B cell (primary cell): Measurements from ENCODE around the gene PFDN1. TPM values are rescaled to one million over a fixed set of nuclear protein-coding genes. Genes with fewer than 3 reads are reported as not detected.

ENCODE experiments used
- ATAC-seq: fragments of 200-7000 bp; cut with Tn5 transposase; one replicate; pipeline ENCODE4 v1.10.0; 2021; ENCODE audit warnings: low read depth, mild to moderate bottlenecking, moderate number of reproducible peaks, moderate library complexity
- CTCF ChIA-PET: fragments of 350-600 bp; sonication (Branson Sonifier 250); formaldehyde crosslinking; loops from one replicate; lab custom pipeline; 2021; ENCODE audit warnings: antibody characterized with exemption, inconsistent platforms; lab: Charles Lee
- POLR2A ChIA-PET: fragments of 350-600 bp; sonication (Branson Sonifier 250); formaldehyde crosslinking; loops from one replicate; lab custom pipeline; 2021; ENCODE audit warnings: antibody characterized with exemption; lab: Charles Lee
- DNase-seq: peaks from one replicate; pipeline ENCODE4 v3.0.0; 2013
- H2AFZ ChIP-seq: 2 replicates; pipeline ENCODE4 v1.6.1; 2012; ENCODE audit warnings: mild to moderate bottlenecking, low read depth, low read length; ENCODE audit not compliant: insufficient read depth, poor library complexity, severe bottlenecking
- H3K27ac ChIP-seq, 2 donors: 1 replicate in 1 of 2; 2 replicates in 1 of 2; pipeline ENCODE4 v1.5.1; 2012 to 2013; ENCODE audit warnings: low read length in 2 of 2, mild to moderate bottlenecking in 2 of 2, moderate library complexity in 1 of 2
- H3K27me3 ChIP-seq, 4 experiments: fragments of 200-600 bp in 1 of 4; sonication (generic) in 1 of 4; replicated peaks in 1 of 4; 1 replicate in 2 of 4; 2 replicates in 2 of 4; pipeline versions ENCODE4 v1.6.1 to v1.7.0; 2013 to 2016; ENCODE audit warnings: low read length in 3 of 4, mild to moderate bottlenecking in 2 of 4, mixed read lengths in 1 of 4, moderate library complexity in 1 of 4; ENCODE audit not compliant: insufficient read depth in 4 of 4, control insufficient read depth in 3 of 4; ENCODE audit errors: control extremely low read depth in 1 of 4
- H3K36me3 ChIP-seq, 2 experiments: replicated peaks in 1 of 2; 1 replicate in 1 of 2; 2 replicates in 1 of 2; pipeline versions ENCODE4 v1.6.1 to v1.7.1; 2013; ENCODE audit warnings: low read length in 1 of 2; ENCODE audit not compliant: insufficient read depth in 2 of 2, control insufficient read depth in 1 of 2; ENCODE audit errors: control extremely low read depth in 1 of 2, extremely low read depth in 1 of 2
- H3K4me1 ChIP-seq, 2 donors: fragments of 200-600 bp in 1 of 2; sonication (generic) in 1 of 2; 1 replicate in 1 of 2; 2 replicates in 1 of 2; pipeline versions ENCODE4 v1.5.1 to v1.6.1; 2013 to 2017; ENCODE audit warnings: low read length in 2 of 2; ENCODE audit not compliant: control insufficient read depth in 2 of 2, insufficient read depth in 2 of 2
- H3K4me2 ChIP-seq: replicated peaks from 2 replicates; pipeline ENCODE3; 2012; ENCODE audit warnings: mild to moderate bottlenecking, low read depth, low read length; ENCODE audit not compliant: poor library complexity, severe bottlenecking
- H3K4me3 ChIP-seq, 5 experiments: fragments of 200-600 bp in 1 of 5; sonication (generic) in 1 of 5; 1 replicate in 3 of 5; 2 replicates in 2 of 5; pipeline versions ENCODE4 v1.5.1 to v1.7.0; 2011 to 2016; ENCODE audit warnings: low read length in 4 of 5, mild to moderate bottlenecking in 4 of 5, low read depth in 2 of 5, control low read depth in 1 of 5, moderate library complexity in 1 of 5; ENCODE audit not compliant: insufficient read depth in 1 of 5; ENCODE audit errors: control extremely low read depth in 1 of 5, extremely low read depth in 1 of 5
- H3K79me2 ChIP-seq: fragments of 200-600 bp; sonication (generic); one replicate; pipeline ENCODE4 v1.6.0; 2016; ENCODE audit warnings: low read length; ENCODE audit not compliant: control insufficient read depth, insufficient read depth
- H3K9ac ChIP-seq: fragments of 200-600 bp; sonication (generic); 2 replicates; pipeline ENCODE4 v1.6.1; 2017; ENCODE audit warnings: mild to moderate bottlenecking, low read length, moderate library complexity
- H3K9me3 ChIP-seq, 3 donors: one replicate each; pipeline versions ENCODE4 v1.6.1 to v1.7.1; 2013; ENCODE audit warnings: low read length in 2 of 3; ENCODE audit not compliant: control insufficient read depth in 2 of 3, insufficient read depth in 1 of 3; ENCODE audit errors: control extremely low read depth in 1 of 3
- H4K20me1 ChIP-seq: 2 replicates; pipeline ENCODE4 v1.6.0; 2012; ENCODE audit warnings: mild to moderate bottlenecking, low read length; ENCODE audit not compliant: insufficient read depth, control insufficient read depth, poor library complexity, severe bottlenecking
- H3K27ac Mint-ChIP-seq: one replicate; pipeline ENCODE4 v1.8.0; 2021; ENCODE audit warnings: mixed read lengths
- H3K27me3 Mint-ChIP-seq: one replicate; pipeline ENCODE4 v1.8.0; 2021; ENCODE audit warnings: mixed read lengths
- H3K4me1 Mint-ChIP-seq: one replicate; pipeline ENCODE4 v1.8.0; 2021; ENCODE audit warnings: mixed read lengths
- H3K4me3 Mint-ChIP-seq: one replicate; pipeline ENCODE4 v1.8.0; 2021; ENCODE audit warnings: mixed read lengths
- H3K9me3 Mint-ChIP-seq: one replicate; pipeline ENCODE4 v1.8.0; 2022; ENCODE audit warnings: mixed read lengths; ENCODE audit not compliant: insufficient read depth
- CTCF ChIP-seq: fragments of 200-600 bp; IDR thresholded peaks from one replicate; pipeline ENCODE4 v1.8.0; 2022; ENCODE audit warnings: antibody characterized with exemption, mild to moderate bottlenecking
- EZH2 ChIP-seq: IDR thresholded peaks from 2 replicates; pipeline ENCODE4 v1.6.1; 2012; ENCODE audit warnings: borderline replicate concordance, low read depth, mild to moderate bottlenecking, moderate library complexity, low read length; ENCODE audit not compliant: insufficient read depth, poor library complexity, severe bottlenecking
- WGBS: methylation state at CpG from one replicate; pipeline ENCODE4 v1.1.5; 2013; ENCODE audit warnings: missing lambda C conversion rate; ENCODE audit not compliant: insufficient coverage; 5-methylcytosine and 5-hydroxymethylcytosine counted together
- intact Hi-C: fragments of 100-400 bp; cut with micrococcal nuclease; formaldehyde crosslinking; loops from one replicate; pipeline ENCODE4 v1.10.0; 2022
- polyA plus RNA-seq: library from polyadenylated mRNA; depleted of rRNA; stranded (reverse); fragments of >200 nt; gene quantifications from 2 replicates; pipeline ENCODE4 v1.2.3, GENCODE V29; 2012
- total RNA-seq, 2 donors: library from RNA; stranded (reverse); fragments of 120-200 nt in 1 of 2; gene quantifications; 1 replicate in 1 of 2; 2 replicates in 1 of 2; pipeline versions ENCODE4 v1.2.3 to v1.2.4, GENCODE V29; 2013 to 2022

The PFDN1 gene
- total and polyA plus RNA-seq, 2 donors (not counting 1 experiment from before 2014, with no cell fraction given), result 30.3 to 31.2 TPM

- H4K20me1 ChIP-seq, result peaks cover 24% of the 10 kb centered on the region
- no peak overlapping the region for H3K27ac Mint-ChIP-seq
Observed at GRCh38 chr5:140255460-140256157, 47.3 kb downstream of the PFDN1 start.

More at GRCh38 chr5:140255460-140256157, 47.3 kb downstream of the PFDN1 start:
- H3K9me3 ChIP-seq, result no peaks in the 10 kb centered on the region
- WGBS, result 100% methylated on average over 4 of the region's 4 CpGs
- H3K4me1 Mint-ChIP-seq, result peaks cover 17% of the 10 kb centered on the region
- CTCF ChIA-PET, result interaction anchor here (1.0 to 24.1 kb wide), 5 partner anchors 11 to 107 kb away, joined by 3 to 594 read pairs (median 3); partner anchors contain the start of gene HBEGF
- DNase-seq (no peak), ATAC-seq (no peak)
- no peaks in the 10 kb centered on the region for H3K9me3 Mint-ChIP-seq
- H2AFZ ChIP-seq, result no peak overlapping the region
- H3K9ac ChIP-seq, result no peak overlapping the region
- H3K4me3 Mint-ChIP-seq, result no peak overlapping the region
- H3K79me2 ChIP-seq, result peaks cover 58% of the 10 kb centered on the region
- H3K27ac ChIP-seq, result no peak overlapping the region
- no peak overlapping the region for H3K4me3 ChIP-seq
- POLR2A ChIA-PET, result no interaction called here
- H3K27me3 ChIP-seq, result no peaks in the 10 kb centered on the region
- TF ChIP-seq CTCF (no peak), EZH2 (no peak)
- no peak overlapping the region for H3K4me2 ChIP-seq
- H3K27me3 Mint-ChIP-seq, result no peaks in the 10 kb centered on the region
- intact Hi-C loops, result no loop called here
- peaks cover 10 to 15% of the 10 kb centered on the region in 2 donors for H3K4me1 ChIP-seq
- peaks cover 0 to 13% of the 10 kb centered on the region in 2 experiments for H3K36me3 ChIP-seq
